Neural progenitor cell (in vitro differentiated cells): ENCODE results near the gene COX4I2.

ENCODE experiments used
- CTCF ChIP-seq: fragments of 200-600 bp; sonication (generic); IDR thresholded peaks from 2 replicates; pipeline ENCODE4 v1.5.1; 2017; ENCODE audit warnings: antibody characterized with exemption, mild to moderate bottlenecking
- EZH2 ChIP-seq: fragments of 200-600 bp; sonication (generic); IDR thresholded peaks from 2 replicates; pipeline ENCODE4 v1.6.1; 2017; ENCODE audit warnings: antibody characterized with exemption, mild to moderate bottlenecking, moderate library complexity
- EZH2phosphoT487 ChIP-seq: fragments of 200-600 bp; sonication (generic); IDR thresholded peaks from 2 replicates; pipeline ENCODE4 v1.6.1; 2017; ENCODE audit warnings: antibody characterized with exemption

- no peak for TF ChIP-seq CTCF
- no peak for TF ChIP-seq EZH2
- TF ChIP-seq EZH2phosphoT487: no peak
These were observed 33.1 kb upstream of the COX4I2 start for GRCh38 chr20:31604567-31605030.
